ENCODE data around the gene KAT2B. TPM values are rescaled to one million over a fixed set of nuclear protein-coding genes. Genes with fewer than 3 reads are reported as not detected.
"Not testable (repeated sequence)": the region's sequence is repeated elsewhere in the genome, so short reads cannot be mapped to it uniquely, and the experiment has no call there.

Gene KAT2B
- polyA plus RNA-seq, 4 donors, result 20.9 to 29.7 (median 23.7) TPM

DNA sequence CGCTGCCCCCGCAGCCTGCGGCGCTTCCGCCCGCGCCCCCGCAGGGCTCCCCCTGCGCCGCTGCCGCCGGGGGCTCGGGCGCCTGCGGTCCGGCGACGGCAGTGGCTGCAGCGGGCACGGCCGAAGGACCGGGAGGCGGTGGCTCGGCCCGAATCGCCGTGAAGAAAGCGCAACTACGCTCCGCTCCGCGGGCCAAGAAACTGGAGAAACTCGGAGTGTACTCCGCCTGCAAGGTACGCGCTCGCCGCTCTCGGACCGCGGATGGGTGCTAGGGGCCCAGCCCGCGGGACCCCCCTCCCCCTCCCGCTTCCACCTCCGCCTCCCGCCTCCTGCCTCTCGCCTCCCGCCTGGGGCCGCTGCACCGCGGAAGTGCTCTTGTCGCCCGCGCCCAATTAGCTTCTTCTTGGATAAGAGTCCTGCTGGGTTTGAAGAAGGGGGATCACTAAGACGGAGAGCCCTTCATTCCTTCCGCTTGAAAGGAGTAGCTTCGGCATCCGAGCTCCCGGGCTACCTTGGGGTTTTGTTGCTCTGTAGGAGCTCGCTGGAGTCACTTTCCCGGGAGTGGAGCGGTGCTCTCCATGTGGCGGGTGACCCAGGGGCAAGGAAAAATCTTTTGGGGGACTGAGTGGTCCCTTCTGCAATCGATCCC is 426 bp downstream of the KAT2B start:
- peak in 1 of 4 donors; percentile 59 for DNase-seq (ENCODE audit: low read depth in 4 of 4, low spot score in 3 of 4)

GRCh38 chr3:20041197-20041780 is 1.0 kb downstream of the KAT2B start:
- peak in 1 of 4 donors; percentile 55 for DNase-seq (ENCODE audit: low read depth in 4 of 4, low spot score in 3 of 4)

DNA sequence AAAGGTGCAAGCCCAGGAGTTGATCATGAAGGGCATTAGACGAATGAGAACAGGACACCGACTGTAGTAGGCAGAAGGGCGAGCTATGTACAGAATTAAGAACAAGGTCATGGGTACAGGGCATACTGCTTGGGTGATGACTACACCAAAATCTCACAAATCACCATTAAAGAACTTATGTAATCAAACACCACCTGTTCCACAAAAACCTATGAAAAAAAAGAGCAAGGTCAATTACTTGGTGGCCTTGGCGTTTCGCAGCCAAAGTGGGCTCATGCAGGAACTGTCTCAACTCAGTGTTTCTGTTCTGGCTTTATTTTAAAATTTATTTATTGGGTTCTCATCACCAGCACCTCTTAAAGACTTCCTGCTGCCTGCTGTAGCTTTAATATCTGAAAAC is 2.1 kb downstream of the KAT2B start:
- no peak for DNase-seq (ENCODE audit: low read depth in 4 of 4, low spot score in 3 of 4)

DNA sequence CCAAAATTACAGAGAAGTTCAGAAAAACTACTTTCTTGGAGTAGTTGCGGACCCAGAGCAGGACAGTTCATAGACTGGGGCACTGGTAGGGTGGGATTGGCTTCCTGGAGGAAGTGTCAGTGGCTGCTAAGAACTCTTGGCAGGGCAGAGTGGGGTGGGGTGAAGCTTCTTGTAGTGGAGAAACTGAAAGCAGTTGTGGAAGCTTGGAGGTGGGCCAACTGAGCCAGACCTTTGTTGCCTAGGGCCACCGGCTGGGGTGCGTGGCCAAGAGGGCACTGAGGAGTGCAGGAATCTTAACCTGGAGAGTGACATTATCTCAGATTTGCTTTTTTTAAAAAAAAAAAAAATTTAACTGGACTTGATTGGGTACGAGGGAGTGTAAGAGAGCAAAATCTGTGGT is 3.1 kb downstream of the KAT2B start:
- no peak for DNase-seq (ENCODE audit: low read depth in 4 of 4, low spot score in 3 of 4)

GRCh38 chr3:20043825-20044224 is 3.6 kb downstream of the KAT2B start:
- no peak for DNase-seq (ENCODE audit: low read depth in 4 of 4, low spot score in 3 of 4)

GRCh38 chr3:20045141-20045540 is 4.9 kb downstream of the KAT2B start:
- DNase-seq (ENCODE audit: low read depth in 4 of 4, low spot score in 3 of 4), result not testable (repeated sequence)

DNA sequence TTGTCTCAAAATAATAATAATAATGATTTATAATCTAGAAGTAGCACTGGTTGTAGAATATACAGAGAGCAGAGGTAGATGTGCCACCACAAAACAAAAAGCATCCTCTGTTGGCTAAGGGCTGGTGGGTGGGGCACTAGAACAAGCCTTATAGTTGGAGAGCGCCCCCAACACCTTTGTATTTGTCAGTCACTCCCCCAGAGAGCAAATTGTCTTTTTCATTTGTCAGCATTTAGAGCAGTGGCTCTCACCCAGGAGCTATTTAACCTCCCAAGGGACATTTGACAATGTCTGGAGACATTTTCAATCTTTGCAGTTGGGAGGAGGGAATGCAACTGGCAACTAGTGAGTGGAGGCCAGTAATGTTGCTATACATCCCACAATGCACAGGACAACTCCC is 6.3 kb downstream of the KAT2B start:
- DNase-seq (ENCODE audit: low read depth in 4 of 4, low spot score in 3 of 4), result no peak

DNA sequence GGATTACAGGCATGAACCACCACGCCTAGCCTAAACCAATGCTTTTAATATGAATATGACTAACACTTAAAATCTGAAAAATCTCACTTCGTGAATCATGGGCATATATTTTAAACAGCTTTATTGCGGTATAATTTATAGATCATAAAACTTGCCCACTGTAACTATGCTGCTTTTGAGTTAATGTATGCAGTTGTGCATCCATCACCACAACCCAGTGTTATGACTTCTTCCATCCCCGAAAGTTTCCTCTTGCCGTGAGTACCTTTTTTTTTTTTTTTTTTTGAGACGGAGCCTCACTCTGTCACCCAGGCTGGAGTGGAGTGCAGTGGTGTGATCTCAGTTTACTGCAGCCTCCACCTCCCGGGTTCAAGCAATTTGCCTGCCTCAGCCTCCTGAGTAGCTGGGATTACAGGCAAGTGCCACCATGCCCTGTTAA is 7.1 kb downstream of the KAT2B start:
- DNase-seq (ENCODE audit: low read depth in 4 of 4, low spot score in 3 of 4), result no peak

- DNase-seq (ENCODE audit: low read depth in 4 of 4, low spot score in 3 of 4), result no peak
These were observed 8.0 kb downstream of the KAT2B start for GRCh38 chr3:20047976-20048883.

- no peak for DNase-seq (ENCODE audit: low read depth in 4 of 4, low spot score in 3 of 4)
These were observed 11.0 kb downstream of the KAT2B start for GRCh38 chr3:20051123-20051806.

GRCh38 chr3:20052851-20053250 is 12.6 kb downstream of the KAT2B start:
- no peak for DNase-seq (ENCODE audit: low read depth in 4 of 4, low spot score in 3 of 4)

DNA sequence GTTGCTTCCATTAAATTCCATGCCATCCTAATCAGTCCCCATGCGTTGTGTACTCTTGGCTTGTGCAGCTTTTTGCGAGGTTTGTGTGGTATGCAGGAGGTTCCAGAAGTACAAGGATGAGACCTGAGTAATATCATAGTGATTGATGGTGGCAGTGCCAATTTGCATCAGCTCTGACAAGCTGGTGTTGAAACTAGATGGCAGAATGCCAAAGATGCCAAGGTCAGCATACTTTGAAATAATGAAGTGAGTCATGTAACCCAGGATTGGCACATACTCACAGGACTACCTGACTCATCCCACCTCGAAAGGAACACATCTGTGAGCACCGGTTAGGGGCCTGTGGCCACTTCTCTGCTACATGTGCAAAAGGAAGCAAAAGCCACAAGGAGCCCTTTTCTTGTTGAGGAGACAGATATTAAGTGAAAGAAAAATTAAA is 14.3 kb downstream of the KAT2B start:
- DNase-seq (ENCODE audit: low read depth in 4 of 4, low spot score in 3 of 4), result no peak

GRCh38 chr3:20055020-20055775 is 15.0 kb downstream of the KAT2B start:
- no peak for DNase-seq (ENCODE audit: low read depth in 4 of 4, low spot score in 3 of 4)

DNA sequence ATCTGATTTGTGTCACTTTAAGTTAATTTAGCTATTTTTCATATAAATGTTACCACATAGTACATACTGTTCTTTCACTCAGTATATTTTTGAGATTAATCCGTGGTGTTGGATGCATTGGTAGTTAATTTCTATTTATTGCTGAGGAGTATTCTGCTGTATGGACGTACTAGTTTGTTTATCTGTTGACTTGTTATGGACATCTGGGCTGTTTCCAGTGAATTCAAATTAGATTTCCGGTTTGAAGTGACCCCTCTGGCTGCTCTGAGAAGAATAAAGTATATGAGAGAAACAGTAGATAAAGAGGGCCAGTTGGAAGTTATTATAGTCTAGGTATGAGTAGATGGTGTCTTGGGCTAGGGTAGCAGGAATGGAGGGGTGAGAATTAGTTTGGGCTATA is 15.6 kb downstream of the KAT2B start:
- no peak for DNase-seq (ENCODE audit: low read depth in 4 of 4, low spot score in 3 of 4)

DNA sequence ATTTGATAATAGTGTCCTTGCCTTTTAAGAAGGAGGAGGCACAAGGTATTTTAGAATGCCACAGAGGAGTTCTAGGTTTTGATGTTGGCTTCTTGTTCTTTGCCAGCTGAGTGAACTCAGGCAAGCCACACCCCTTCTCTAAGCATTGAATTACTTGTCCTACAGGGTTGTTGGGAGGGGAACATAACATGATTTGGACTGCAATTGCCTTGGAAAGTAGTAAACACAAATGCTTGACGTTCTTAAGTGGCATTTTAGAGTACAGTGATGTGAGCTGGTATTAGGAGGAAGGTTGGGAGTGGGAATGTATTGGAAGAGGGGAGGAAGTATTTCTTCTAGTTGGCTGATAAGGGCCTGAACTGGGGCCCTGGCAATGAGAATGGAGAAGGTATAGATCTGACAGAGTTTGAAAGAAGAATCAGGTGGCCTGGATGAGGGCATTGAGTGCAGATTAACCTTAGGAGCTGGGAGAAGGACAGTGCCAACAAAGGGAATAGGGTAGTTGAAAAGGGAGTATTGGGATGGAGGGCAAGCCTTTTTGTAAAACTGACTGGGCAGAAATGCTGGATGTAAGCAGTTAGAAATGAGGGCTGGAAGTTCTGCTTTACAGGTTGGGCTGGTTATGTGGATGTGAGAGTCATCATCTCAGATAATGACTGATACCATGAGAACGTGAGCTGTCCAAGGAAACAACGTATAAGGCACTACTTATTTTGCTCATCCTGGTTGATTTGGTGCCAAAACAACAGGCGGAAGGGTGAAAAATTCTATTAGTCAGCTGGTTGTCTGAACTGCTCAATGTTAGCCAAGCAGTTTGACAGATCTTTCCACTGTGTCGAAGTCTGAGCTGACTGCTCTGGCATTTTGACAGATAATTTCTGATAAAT is 16.7 kb downstream of the KAT2B start:
- DNase-seq (ENCODE audit: low read depth in 4 of 4, low spot score in 3 of 4), result no peak

GRCh38 chr3:20057612-20058180 is 17.4 kb downstream of the KAT2B start:
- DNase-seq (ENCODE audit: low read depth in 4 of 4, low spot score in 3 of 4), result no peak

- no peak for DNase-seq (ENCODE audit: low read depth in 4 of 4, low spot score in 3 of 4)
These were observed 19.7 kb downstream of the KAT2B start for GRCh38 chr3:20059929-20060328.

DNA sequence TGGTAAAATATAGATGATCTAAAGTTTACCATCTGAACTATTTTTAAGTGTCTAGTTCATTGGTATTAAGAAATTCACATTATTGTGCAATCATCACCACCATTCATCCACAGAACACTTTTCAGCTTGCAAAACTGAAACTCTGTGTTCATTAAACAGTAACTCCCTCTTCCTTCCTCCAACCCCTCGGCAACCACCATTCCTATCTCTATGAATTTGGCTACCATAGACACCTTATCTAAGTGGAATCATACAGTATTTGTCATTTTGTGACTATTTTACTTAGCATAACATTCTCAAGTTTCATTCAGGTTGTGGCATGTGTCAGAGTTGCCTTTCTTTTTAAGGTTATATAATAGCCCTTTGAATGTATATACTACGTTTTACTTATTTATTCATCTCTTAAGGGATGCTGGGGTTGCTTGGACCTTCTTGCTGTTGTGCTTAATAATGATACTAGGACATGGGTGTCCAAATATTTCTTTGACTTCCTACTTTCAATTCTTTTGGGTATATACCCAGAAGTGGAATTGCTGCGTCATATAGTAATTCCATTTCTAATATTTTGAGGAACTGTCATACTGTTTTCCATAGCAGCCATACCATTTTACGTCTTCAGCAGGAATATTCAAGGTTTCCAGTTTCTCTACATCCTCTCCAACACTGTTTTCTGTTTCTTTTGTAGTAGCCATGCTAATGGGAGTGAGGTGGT is 20.9 kb downstream of the KAT2B start:
- no peak for DNase-seq (ENCODE audit: low read depth in 4 of 4, low spot score in 3 of 4)
